Measurements from ENCODE around the gene TCEA3.
A peak's percentile ranks its signal among the peaks of the same experiment; 100 is the strongest.

The TCEA3 gene

DNA sequence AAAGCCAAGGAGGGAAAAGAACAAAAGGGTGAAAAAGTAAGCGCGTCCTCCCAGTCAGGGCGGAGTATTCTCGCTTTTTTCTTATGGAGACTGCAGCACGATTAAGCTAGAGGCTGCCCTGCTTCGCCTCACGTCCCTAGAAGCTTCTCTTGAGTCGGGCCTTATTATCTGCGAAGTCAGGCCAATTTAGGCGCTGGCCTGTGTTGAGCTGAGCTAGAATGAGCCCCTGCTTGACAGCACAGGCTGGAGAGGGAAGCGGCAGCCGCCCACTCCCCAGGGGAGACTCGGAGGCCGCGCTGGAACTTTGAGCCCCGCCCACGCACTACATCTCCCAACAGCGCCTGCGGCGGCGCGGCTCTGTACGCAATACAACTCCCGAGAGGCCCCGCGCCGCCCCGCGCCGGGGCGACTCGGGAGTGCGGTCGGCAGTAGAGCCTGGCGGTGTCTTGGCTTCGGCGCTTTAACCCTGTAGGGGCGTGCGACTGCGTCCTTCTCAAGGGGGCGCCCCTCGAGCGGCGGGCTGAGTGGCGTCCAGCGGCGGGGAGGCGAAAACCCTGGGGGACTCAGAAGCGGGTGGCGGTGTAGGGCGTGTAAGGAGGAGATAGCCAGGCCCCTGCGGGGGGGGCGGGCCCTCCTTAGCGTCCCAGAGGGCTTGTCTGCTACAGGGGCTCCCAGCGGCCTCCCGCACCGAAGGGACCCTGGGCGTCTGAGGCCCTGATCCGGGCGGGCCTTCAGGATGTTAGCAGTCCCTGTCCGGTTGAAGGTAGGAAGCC lies 55.8 kb downstream of the TCEA3 start:
- peak; percentile 74 for DNase-seq (ENCODE audit: low read depth)
- peak overlapping the region; percentile 100 for H3K4me3 ChIP-seq (ENCODE audit: low read length)
- TF ChIP-seq, protein P1, sequence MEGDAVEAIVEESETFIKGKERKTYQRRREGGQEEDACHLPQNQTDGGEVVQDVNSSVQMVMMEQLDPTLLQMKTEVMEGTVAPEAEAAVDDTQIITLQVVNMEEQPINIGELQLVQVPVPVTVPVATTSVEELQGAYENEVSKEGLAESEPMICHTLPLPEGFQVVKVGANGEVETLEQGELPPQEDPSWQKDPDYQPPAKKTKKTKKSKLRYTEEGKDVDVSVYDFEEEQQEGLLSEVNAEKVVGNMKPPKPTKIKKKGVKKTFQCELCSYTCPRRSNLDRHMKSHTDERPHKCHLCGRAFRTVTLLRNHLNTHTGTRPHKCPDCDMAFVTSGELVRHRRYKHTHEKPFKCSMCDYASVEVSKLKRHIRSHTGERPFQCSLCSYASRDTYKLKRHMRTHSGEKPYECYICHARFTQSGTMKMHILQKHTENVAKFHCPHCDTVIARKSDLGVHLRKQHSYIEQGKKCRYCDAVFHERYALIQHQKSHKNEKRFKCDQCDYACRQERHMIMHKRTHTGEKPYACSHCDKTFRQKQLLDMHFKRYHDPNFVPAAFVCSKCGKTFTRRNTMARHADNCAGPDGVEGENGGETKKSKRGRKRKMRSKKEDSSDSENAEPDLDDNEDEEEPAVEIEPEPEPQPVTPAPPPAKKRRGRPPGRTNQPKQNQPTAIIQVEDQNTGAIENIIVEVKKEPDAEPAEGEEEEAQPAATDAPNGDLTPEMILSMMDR (conservative IDR thresholded peaks at IDR 0.05; ENCODE audit: low read depth, low read length) = peak; percentile 25

DNA sequence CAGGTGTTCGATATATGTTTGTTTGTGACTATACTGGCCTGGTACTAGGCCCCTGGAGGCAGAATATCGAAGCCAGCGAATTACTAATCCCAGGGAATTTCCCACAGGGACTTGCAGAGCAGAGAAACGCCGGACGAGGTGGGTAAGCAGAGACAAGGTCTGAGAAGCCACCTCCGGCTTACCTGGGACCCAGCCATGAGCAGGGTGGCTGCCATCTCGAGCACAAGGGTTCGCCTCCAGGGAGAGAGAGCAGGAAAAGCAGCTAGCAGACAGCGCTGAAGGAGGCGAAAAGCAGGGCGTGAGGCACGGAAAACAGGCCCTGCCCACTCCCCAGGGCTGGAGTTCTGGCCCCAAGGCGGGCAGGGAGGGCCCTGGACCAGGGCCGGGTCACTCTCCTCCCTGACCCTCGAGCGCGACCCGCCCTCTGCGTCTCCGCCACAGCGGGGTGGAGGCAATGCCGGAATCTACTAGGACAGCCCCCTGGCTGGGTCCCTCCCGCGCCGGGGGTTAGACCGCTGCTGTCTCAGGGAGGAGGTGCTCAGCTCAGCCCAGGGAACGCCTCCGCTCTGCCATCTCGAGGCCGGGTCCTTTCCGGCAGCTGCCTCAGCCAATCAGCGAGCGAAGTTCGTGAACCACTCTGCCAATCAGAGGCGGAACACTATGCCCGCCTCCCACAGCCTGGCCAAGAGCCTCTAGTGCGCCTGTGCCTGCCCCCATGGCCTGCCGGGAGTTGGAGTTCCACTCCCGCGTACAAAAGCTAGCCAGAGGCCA lies 56.6 kb downstream of the TCEA3 start:
- TF ChIP-seq, protein P1 (conservative IDR thresholded peaks at IDR 0.05; ENCODE audit: low read depth, low read length) = no peak
- peak; percentile 96 for DNase-seq (ENCODE audit: low read depth)

DNA sequence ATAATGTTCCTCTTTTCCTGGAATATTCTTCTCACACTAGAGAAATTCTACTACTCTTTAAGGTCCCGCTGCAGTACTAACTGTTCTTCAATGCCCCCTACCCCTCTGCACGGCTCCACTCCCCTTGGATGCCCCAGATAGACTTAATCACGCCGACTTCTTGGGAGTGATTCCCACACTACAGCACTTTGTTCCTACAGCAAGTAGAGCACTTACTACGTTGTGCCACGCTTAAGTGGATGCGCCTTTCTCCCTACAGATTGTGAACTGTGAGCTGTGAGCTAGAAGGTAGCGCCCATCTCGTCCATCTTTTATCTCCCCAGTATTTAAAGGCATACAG lies 57.1 kb downstream of the TCEA3 start:
- DNase-seq (ENCODE audit: low read depth) = no peak
- TF ChIP-seq, protein P1 (conservative IDR thresholded peaks at IDR 0.05; ENCODE audit: low read depth, low read length) = no peak
- peak overlapping the region; percentile 100 for H3K4me3 ChIP-seq (ENCODE audit: low read length)

More for the DNA sequence above, 56.6 kb downstream of the TCEA3 start:
- H3K4me3 ChIP-seq (ENCODE audit: low read length) = peak overlapping the region; percentile 100

GRCh38 chr1:23366598-23366997 lies 58.0 kb downstream of the TCEA3 start:
- H3K4me3 ChIP-seq (ENCODE audit: low read length) = no peak overlapping the region
- TF ChIP-seq, protein P1 (conservative IDR thresholded peaks at IDR 0.05; ENCODE audit: low read depth, low read length) = no peak
- no peak for DNase-seq (ENCODE audit: low read depth)

DNA sequence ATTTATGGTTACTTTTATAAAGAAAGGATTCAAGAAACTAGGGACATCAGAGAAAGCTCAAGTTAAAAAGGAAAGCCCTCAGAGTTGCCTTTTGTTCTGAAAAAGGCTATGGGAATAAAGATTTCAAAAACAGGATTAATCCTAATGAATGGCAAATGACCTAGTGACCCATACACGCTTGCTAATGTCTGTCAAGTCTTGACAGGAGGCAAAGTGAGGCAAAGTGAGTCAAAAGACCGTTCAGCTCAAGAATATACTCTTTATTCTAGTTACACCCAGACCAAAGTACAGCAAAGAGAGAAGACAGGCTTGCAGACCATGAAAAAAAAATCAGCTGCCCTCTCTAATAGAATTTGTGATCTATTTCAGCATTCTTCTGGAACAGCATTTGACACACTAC lies 58.4 kb downstream of the TCEA3 start:
- no peak overlapping the region for H3K4me3 ChIP-seq (ENCODE audit: low read length)
- DNase-seq (ENCODE audit: low read depth) = no peak

GRCh38 chr1:23362218-23362713 lies 62.3 kb downstream of the TCEA3 start:
- H3K4me3 ChIP-seq (ENCODE audit: low read length) = no peak overlapping the region
- TF ChIP-seq, protein P1 (conservative IDR thresholded peaks at IDR 0.05; ENCODE audit: low read depth, low read length) = no peak
- DNase-seq (ENCODE audit: low read depth) = no peak

More for the DNA sequence above, 58.4 kb downstream of the TCEA3 start:
- TF ChIP-seq, protein P1 (conservative IDR thresholded peaks at IDR 0.05; ENCODE audit: low read depth, low read length) = no peak
